AG10803 (cell line): ENCODE results near the gene MMEL1.

Source experiments
- DNase-seq: peaks from one replicate; pipeline ENCODE4 v3.0.0; 2010; ENCODE audit warnings: low read depth
- H3K4me3 ChIP-seq: 2 replicates; pipeline ENCODE4 v1.5.1; 2011; ENCODE audit warnings: mild to moderate bottlenecking, low read length, control low read depth
- CTCF ChIP-seq: conservative IDR thresholded peaks from 2 replicates; pipeline ENCODE4 v1.5.1; 2011; ENCODE audit warnings: mild to moderate bottlenecking, low read length, control low read depth, inconsistent platforms

MMEL1 gene

GRCh38 chr1:2632051-2632430, 775 bp downstream of the MMEL1 start:
- no peak for DNase-seq
- no peak overlapping the region for H3K4me3 ChIP-seq
- TF ChIP-seq CTCF: no peak

GRCh38 chr1:2631136-2632050, 1.4 kb downstream of the MMEL1 start:
- DNase-seq: no peak
- H3K4me3 ChIP-seq: no peak overlapping the region
- no peak for TF ChIP-seq CTCF

GRCh38 chr1:2630498-2631135, 2.2 kb downstream of the MMEL1 start:
- H3K4me3 ChIP-seq: no peak overlapping the region
- DNase-seq: no peak
- no peak for TF ChIP-seq CTCF

GRCh38 chr1:2629627-2630497, 3.0 kb downstream of the MMEL1 start:
- no peak for DNase-seq
- no peak for TF ChIP-seq CTCF
- H3K4me3 ChIP-seq: no peak overlapping the region

GRCh38 chr1:2628933-2629626, 3.7 kb downstream of the MMEL1 start:
- DNase-seq: no peak
- H3K4me3 ChIP-seq: no peak overlapping the region
- no peak for TF ChIP-seq CTCF

- no peak for DNase-seq
- no peak for TF ChIP-seq CTCF
- H3K4me3 ChIP-seq: no peak overlapping the region
Observed at GRCh38 chr1:2628191-2628932, 4.5 kb downstream of the MMEL1 start.
